Measurements from ENCODE around the gene CACNA1C.
A peak's percentile ranks its signal among the peaks of the same experiment; 100 is the strongest.

Gene CACNA1C

DNA sequence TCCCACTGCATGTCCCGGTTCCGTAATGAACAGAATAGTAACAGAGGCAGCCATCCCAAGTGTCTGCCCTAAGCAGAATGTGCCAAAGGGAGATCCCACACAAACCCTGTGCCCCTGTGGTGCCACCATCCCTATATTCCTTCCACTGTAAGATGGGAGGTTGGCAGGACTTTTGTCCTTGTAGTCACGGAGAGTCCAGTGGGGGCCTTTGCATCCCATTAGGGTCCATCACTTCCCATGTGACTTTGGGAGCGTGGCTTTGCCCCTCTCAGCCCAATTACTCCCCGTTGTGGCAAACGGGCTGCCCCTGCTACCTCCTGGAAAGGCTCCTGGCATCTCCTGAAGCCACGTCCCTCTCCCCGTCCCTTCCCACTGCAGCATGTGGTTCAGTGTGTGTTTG is 552.5 kb downstream of the CACNA1C start:
- DNase-seq (ENCODE audit: low read depth) = no peak

DNA sequence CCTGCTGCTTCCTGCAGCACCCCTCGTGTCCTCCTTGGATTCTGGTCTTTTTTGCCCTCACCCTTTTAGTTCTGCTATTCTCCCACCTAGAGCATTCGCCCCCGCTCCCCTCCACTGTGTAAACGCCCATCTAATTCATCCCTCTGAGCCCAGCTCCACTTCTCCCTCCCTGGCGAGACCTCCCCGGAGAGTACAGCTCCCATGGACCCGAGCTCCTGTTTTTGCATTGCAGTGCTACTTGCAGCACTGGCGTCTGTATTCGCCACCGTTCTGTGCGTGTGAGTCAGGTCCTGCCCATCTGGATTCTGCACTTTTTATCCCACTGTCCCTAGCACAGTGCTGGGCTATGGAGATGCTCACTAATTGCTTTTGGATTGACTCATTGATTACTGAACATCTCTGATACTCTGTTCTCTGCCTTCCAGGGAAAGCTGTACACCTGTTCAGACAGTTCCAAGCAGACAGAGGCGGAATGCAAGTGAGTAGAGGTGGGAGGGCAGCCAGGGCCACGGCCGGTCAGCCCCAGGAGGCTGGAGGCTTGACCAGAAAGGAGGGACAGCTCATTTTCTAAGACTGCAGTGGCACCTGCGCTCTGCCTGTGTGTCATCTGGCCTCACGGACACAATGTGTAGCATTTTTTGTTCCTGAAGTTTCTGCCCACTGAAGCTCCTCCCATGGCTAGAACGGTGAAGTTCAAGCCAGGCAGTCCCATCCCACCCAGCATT is 553.6 kb downstream of the CACNA1C start:
- no peak for DNase-seq (ENCODE audit: low read depth)

- no peak for DNase-seq (ENCODE audit: low read depth)
Measured at GRCh38 chr12:2607881-2608607, 555.3 kb downstream of the CACNA1C start.

DNA sequence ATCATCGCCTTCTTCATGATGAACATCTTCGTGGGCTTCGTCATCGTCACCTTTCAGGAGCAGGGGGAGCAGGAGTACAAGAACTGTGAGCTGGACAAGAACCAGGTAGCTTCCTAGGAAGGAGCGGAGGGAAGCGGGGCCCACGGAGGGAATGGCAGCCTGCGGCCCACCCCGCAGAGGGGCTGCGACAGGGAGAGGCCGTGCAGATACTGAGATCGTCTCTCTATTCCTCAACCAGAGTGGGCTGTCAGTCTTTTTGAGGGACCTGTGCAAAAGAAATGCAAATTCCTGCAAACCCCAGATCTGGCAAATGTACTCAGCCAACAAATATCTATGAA is 555.8 kb downstream of the CACNA1C start:
- no peak for DNase-seq (ENCODE audit: low read depth)

- no peak for DNase-seq (ENCODE audit: low read depth)
Measured at GRCh38 chr12:2609020-2609419, 556.2 kb downstream of the CACNA1C start.

- no peak for DNase-seq (ENCODE audit: low read depth)
Measured at GRCh38 chr12:2610358-2610757, 557.6 kb downstream of the CACNA1C start.

GRCh38 chr12:2613326-2614073 is 560.7 kb downstream of the CACNA1C start:
- DNase-seq (ENCODE audit: low read depth) = peak; percentile 98

DNA sequence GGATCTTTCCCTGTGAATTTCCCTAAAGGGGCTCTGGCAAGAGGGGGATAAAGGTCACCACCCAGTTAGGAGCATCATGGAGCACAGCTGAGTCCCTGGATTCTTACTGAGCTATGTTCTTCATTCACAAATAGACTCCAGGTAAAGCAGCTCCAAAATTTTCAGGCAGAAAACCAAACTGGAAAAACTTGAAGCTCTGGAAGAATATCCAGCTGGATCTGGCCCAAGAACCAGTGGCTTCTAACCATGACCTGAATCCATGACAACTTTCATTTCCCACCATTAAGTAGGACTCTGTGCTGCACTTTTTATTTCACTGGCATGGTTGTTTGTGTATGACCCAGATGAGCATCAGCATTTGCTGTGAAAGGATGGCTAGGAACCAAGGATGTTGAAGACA is 561.6 kb downstream of the CACNA1C start:
- no peak for DNase-seq (ENCODE audit: low read depth)

DNA sequence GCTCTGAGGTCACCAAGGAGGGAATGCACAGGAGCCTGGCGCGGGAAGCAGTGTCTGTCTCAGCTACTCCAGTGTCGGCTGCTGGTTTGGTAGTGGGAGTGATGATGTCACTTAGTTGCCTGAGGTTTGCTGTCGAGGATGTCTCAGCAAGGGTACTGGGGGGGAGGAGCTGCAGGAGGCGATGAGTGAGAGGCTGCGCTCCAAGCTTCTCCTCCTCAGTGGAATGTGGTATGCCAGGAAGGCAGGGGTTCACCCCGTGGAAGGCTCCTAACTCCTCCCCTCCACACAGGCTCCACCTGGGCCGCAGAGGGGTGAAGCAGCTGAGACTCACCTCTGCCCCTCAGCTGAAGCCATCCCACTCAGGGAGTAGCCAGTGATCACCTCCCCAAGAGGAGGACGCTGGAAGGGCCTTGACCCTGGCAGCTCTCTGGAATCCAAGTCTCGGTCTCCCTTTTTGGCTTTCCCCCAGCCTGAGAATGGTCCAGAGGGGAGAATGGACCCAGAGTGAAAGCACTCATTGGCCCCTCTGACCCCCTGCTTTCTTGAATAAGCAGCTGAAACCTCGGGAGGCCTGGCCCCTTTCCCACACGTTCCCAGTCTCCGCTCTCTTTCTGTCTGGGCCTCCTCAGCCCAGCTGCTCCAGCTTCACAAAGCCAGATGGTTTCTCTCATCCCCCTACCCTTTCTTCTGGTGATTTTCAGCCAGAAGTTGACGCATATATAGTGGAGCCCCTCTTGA is 563.0 kb downstream of the CACNA1C start:
- DNase-seq (ENCODE audit: low read depth) = peak; percentile 19

GRCh38 chr12:2616763-2617162 is 564.0 kb downstream of the CACNA1C start:
- DNase-seq (ENCODE audit: low read depth) = no peak

DNA sequence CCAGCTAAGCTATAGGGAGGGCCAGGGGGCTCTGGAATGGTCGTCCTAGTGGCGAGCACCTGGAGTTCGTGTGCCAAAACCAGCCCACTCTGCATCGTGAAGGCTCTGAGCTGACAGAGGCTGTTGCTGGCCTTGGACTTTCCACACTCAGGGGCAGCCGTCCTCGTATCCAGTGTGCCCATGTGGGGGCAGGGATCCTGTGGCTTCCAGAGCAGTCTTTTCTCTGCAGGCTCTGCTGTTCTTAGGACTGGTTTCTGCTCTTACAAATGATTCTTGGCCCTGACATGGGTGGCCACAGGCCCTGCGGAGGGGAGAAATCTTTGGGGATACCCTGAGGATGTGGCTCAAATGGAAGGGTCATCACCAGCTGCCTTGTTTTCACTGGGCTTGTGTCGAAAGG is 564.6 kb downstream of the CACNA1C start:
- no peak for DNase-seq (ENCODE audit: low read depth)

DNA sequence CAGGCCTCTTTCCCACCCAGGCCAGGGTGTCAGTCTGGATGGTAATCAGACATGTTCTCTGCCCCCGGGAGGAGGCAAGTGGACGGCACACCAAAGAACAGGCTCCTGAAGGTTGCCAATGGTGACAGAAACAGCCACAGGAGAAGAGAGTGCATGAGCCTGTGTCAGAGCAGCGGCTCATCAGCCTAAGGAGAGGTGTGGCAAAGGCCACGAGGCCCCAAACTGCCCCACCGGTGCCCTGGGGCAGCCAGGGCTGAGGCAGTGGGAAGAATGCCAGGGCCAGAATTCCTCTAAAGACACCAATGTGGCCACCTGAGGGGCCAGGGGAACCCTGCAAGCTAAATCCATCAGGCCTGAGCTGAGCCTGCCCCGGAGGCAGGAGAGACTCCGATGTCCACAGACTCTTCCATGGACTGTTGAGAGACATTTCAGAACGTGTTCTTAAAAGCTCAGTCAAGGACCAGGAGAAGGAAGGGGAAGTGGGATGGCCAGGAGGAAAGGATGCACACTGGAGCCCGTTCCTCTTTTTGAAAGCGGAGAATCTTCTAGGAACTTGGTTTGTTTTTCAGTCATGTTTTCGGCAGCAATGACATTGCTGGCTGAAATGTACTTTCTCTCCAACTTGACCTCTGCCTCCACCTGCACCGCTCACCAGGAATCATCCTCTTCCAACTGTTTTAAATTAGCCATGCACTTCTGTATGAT is 565.7 kb downstream of the CACNA1C start:
- DNase-seq (ENCODE audit: low read depth) = no peak

DNA sequence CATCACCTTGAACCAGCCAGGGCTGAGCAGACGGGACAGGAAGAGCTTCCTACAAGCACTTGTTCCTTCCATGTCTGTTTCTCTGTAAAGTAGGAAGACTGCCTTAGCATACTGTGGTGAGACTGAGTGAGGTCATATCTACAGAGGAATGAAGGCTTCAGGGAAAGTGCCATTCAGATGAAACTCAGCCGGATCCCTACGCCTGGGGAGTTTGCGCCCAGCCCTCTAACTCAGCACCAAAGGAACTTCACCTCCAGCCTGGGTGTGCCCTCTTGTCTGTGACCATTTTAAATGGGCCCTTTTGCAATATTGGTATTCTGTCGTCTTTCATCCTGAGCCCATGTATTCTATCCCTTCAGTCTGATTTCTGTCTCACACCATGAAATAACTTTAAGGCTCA is 566.3 kb downstream of the CACNA1C start:
- peak; percentile 10 for DNase-seq (ENCODE audit: low read depth)

- DNase-seq (ENCODE audit: low read depth) = no peak
Measured at GRCh38 chr12:2622460-2622859, 569.7 kb downstream of the CACNA1C start.

- DNase-seq (ENCODE audit: low read depth) = no peak
Measured at GRCh38 chr12:2623472-2623871, 570.7 kb downstream of the CACNA1C start.

DNA sequence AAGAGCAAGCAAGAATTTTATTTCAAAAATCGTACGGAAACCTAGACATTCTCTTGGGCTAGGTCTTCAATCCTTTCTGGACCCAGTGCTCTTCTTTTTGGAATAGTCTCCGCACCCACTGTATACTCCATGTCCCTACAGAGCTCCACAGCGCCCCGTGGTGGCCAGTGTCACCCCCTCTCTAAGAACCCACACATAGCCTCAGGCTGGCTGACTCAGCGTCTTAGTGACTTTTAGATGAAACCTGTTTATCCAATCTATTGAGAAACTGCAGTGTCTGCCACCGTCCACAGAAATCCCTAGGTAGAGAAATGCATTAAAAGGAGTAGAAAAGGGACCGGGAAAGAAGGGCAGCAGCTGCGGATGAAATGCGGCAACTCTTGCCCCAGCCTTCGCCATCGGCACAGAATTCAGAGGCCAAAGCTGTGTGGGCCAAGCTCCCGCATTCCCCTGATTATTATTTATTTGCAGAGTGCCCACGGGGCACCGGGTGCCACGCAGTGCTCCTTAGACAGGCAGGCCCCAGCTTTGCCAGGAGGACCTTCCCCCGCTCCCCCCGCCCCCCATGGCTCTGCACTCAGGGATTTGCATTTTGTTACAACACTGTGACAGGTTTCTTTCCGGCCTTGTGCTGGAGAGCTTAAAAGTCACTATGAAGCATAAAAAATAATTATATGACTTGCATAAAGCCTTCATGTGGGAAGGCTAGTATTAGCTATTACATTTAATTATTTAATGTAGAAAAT is 571.9 kb downstream of the CACNA1C start:
- DNase-seq (ENCODE audit: low read depth) = peak; percentile 81

GRCh38 chr12:2625289-2625612 is 572.5 kb downstream of the CACNA1C start:
- no peak for DNase-seq (ENCODE audit: low read depth)

DNA sequence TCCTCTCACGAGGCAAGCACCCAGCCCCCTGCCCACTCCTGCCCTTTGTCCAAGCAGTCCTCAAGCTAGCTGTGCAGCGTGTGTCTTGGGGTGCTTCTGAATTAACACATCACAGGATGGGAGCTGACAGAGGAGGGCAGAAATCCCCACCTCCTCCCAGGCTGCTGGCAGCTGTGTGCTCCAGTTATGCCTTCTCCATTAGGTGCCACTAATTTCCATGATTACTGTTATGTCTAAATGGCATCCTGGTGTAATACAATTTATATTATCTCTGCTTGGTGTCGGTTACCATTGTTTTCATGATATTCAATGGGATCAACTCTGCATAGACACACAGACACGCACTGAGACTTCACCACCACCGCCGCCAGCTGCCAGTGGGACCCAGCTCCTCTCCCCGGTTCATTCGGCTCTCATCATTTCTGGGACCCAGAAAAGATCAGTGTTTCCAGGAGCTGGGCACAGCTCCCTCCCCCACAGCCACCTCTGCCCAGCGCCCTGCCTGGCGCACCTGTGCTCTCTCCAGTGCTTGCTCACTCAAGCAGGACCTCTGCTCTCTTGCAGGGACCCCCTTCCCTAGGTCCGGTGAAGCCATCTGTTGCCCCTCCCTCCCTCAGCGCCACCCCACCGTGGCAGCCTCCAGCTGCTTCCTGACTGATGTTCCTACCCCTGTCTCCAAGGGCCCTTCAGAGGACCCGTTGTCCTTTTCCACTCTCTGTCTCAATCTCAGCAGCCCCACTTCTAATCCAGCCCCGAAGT is 574.5 kb downstream of the CACNA1C start:
- DNase-seq (ENCODE audit: low read depth) = no peak

GRCh38 chr12:2627835-2628191 is 575.0 kb downstream of the CACNA1C start:
- DNase-seq (ENCODE audit: low read depth) = peak; percentile 9

DNA sequence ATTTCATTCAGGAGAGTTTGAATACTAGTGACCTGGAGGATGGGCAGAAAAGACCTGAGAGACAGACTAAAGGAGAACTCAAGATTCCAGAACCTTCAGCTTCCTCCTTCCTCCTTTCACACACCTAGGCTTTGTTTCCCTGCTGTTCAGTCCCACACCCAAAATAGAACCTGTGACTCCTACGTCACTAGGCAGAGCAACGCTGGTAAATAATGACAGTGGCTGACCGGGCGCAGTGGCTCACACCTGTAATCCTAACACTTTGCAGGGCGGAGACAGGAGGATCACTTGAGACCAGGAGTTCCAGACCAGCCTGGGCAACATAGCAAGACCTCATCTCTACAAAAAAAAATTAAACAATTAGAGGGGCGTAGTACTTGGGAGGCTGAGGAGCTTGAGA is 575.6 kb downstream of the CACNA1C start:
- no peak for DNase-seq (ENCODE audit: low read depth)

- DNase-seq (ENCODE audit: low read depth) = no peak
Measured at GRCh38 chr12:2629051-2629450, 576.3 kb downstream of the CACNA1C start.
